ENCODE measurements around the gene SEC23IP. TPM values are rescaled to one million over a fixed set of nuclear protein-coding genes. Genes with fewer than 3 reads are reported as not detected.

SEC23IP gene
- polyA plus RNA-seq, 3 donors = 11.5 to 43.8 (median 42.0) TPM

GRCh38 chr10:119908166-119908565, 15.6 kb downstream of the SEC23IP start:
- intact Hi-C loops (cut with micrococcal nuclease) = no loop called here
- no peaks in the 10 kb centered on the region for H3K4me1 ChIP-seq (ENCODE audit: control insufficient read depth in 1 of 2, insufficient read depth in 2 of 2, low read length in 2 of 2)
- Mint-ChIP-seq H3K4me3 (no peak overlapping the region), H3K4me1 (no peaks in the 10 kb centered on the region), H3K27me3 (ENCODE audit: low read depth in 3 of 3) (peaks cover 0 to 1% (median 0%) of the 10 kb centered on the region in 3 donors), H3K27ac (no peak overlapping the region), H3K9me3 (no peaks in the 10 kb centered on the region), H3K36me3 (peaks cover 78 to 92% of the 10 kb centered on the region in 2 donors)
- peaks cover 2% of the 10 kb centered on the region for H4K20me1 ChIP-seq (ENCODE audit: insufficient read depth, low read length)
- H3K4me2 ChIP-seq (replicated peaks; ENCODE audit: extremely low read depth, low read length, poor library complexity, severe bottlenecking) = no peak overlapping the region
- H3K9me3 ChIP-seq (replicated peaks in 1 of 2; ENCODE audit: control insufficient read depth in 1 of 2, insufficient read depth in 1 of 2, low read length in 2 of 2) = no peaks in the 10 kb centered on the region
- no peak overlapping the region for H3K9ac ChIP-seq (ENCODE audit: insufficient read depth, low read length, poor library complexity, severe bottlenecking)
- TF ChIP-seq CTCF (IDR thresholded peaks at IDR 0.05) = no peak
- peaks cover 82 to 95% of the 10 kb centered on the region in 2 donors for H3K36me3 ChIP-seq (replicated peaks in 1 of 2; ENCODE audit: control insufficient read depth in 1 of 2, insufficient read depth in 2 of 2, low read length in 2 of 2)
- no peak overlapping the region for H3K4me3 ChIP-seq (replicated peaks in 1 of 3; ENCODE audit: low read depth in 2 of 3, low read length in 3 of 3)
- no peaks in the 10 kb centered on the region for H3K79me2 ChIP-seq (ENCODE audit: insufficient read depth, low read length)
- H2AFZ ChIP-seq (ENCODE audit: insufficient read depth, low read depth, low read length, poor library complexity, severe bottlenecking) = no peak overlapping the region
- no peak for DNase-seq
- H3K27me3 ChIP-seq (ENCODE audit: control insufficient read depth in 2 of 2, insufficient read depth in 2 of 2, low read length in 2 of 2) = no peaks in the 10 kb centered on the region
- H3K27ac ChIP-seq (ENCODE audit: low read depth in 1 of 2, low read length in 2 of 2) = no peak overlapping the region

DNA sequence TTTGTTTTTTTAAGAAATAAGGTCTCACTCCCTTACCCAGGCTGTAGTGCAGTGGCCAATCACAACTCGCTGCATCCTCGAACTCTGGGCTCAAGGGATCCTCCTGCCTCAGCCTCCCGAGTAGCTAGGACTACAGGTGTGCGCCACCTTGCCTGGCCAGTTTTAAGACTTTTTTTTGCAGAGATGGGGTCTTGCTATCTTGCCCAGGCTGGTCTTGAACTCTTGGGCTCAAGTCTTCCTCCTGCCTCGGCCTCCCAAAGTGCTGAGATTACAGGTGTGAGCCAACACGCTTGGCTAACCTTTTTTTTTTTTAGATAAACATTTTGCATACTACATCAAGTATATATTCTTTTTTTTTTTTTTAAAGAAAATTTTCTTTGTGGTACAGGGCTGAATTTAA, 18.2 kb downstream of the SEC23IP start:
- H3K9me3 ChIP-seq (replicated peaks in 1 of 2; ENCODE audit: control insufficient read depth in 1 of 2, insufficient read depth in 1 of 2, low read length in 2 of 2) = no peaks in the 10 kb centered on the region
- no peaks in the 10 kb centered on the region for H4K20me1 ChIP-seq (ENCODE audit: insufficient read depth, low read length)
- no peaks in the 10 kb centered on the region for H3K9me3 Mint-ChIP-seq
- H3K27me3 ChIP-seq (ENCODE audit: control insufficient read depth in 2 of 2, insufficient read depth in 2 of 2, low read length in 2 of 2) = no peaks in the 10 kb centered on the region
- H3K4me1 Mint-ChIP-seq = no peaks in the 10 kb centered on the region
- no peak overlapping the region for H3K27ac ChIP-seq (ENCODE audit: low read depth in 1 of 2, low read length in 2 of 2)
- H3K36me3 ChIP-seq (replicated peaks in 1 of 2; ENCODE audit: control insufficient read depth in 1 of 2, insufficient read depth in 2 of 2, low read length in 2 of 2) = peaks cover 76 to 95% of the 10 kb centered on the region in 2 donors
- no peak overlapping the region for H3K4me2 ChIP-seq (replicated peaks; ENCODE audit: extremely low read depth, low read length, poor library complexity, severe bottlenecking)
- no peak overlapping the region for H2AFZ ChIP-seq (ENCODE audit: insufficient read depth, low read depth, low read length, poor library complexity, severe bottlenecking)
- no peak for DNase-seq
- no peak overlapping the region for H3K9ac ChIP-seq (ENCODE audit: insufficient read depth, low read length, poor library complexity, severe bottlenecking)
- intact Hi-C loops (cut with micrococcal nuclease) = no loop called here
- H3K4me3 Mint-ChIP-seq = no peak overlapping the region
- no peak for TF ChIP-seq CTCF (IDR thresholded peaks at IDR 0.05)
- WGBS (ENCODE audit: insufficient coverage) = 100% methylated on average over 4 of the region's 6 CpGs
- H3K27ac Mint-ChIP-seq = no peak overlapping the region
- peaks cover 0 to 1% (median 0%) of the 10 kb centered on the region in 3 donors for H3K27me3 Mint-ChIP-seq (ENCODE audit: low read depth in 3 of 3)
- no peak overlapping the region for H3K4me3 ChIP-seq (replicated peaks in 1 of 3; ENCODE audit: low read depth in 2 of 3, low read length in 3 of 3)
- H3K79me2 ChIP-seq (ENCODE audit: insufficient read depth, low read length) = no peaks in the 10 kb centered on the region
- H3K36me3 Mint-ChIP-seq = peaks cover 73 to 92% of the 10 kb centered on the region in 2 donors
- H3K4me1 ChIP-seq (ENCODE audit: control insufficient read depth in 1 of 2, insufficient read depth in 2 of 2, low read length in 2 of 2) = no peaks in the 10 kb centered on the region
